M059J (cell line): ENCODE measurements around the gene TRPC4. TPM values are rescaled to one million over a fixed set of nuclear protein-coding genes. Genes with fewer than 3 reads are reported as not detected.

Source experiments
- DNase-seq: peaks from one replicate; pipeline ENCODE4 v3.0.0-alpha.2; 2012; ENCODE audit warnings: low read depth
- total RNA-seq: library from RNA; depleted of rRNA; stranded (reverse); fragments of >200 nt; shearing (Covaris generic); gene quantifications from 2 replicates; pipeline ENCODE4 v1.2.3, GENCODE V29; 2014; rRNA removed

Gene TRPC4
- 5.4 and 9.8 TPM in 2 replicates for total RNA-seq

DNA sequence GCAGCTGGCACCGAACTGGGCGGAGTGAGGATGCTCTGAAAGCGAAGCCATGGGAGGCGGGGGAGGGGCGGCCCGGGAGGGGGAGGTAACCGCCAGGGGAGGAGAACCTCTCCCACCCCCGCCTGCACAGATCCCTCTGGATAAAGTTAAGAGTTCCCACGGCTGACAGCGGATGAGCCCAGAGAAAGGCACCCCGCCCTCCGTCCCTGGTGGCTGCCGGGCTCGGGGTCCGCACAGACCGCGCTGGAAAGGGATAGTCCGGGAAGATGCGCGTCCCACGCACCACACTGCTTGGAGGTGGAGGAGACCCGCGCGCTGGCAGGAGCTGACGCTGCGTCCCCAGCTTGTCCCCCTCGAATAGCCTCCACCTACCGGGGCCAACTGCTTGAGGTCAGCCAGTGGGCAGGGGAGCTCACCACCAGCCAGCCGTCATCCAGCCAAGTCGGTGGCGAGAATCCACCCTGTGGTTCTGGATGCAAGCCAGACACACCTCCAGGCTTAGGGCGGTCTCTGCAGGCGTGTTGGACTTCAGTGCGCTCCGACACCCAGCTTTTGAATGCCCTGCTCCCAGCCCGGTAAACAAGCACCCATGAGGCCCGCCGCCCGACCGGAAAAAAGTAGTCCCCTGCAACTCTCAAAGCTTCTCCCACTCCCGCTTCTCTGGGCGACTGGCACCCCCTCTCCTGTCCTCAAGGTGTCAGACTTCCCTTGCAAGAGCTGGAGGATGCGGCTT lies at the start of gene TRPC4:
Gene TRPC4, minus strand, starts transcription at position 17 of the 733 bp plus-strand sequence. CDS start 86,439 bp downstream, outside the sequence.
- peak; percentile 90 for DNase-seq

DNA sequence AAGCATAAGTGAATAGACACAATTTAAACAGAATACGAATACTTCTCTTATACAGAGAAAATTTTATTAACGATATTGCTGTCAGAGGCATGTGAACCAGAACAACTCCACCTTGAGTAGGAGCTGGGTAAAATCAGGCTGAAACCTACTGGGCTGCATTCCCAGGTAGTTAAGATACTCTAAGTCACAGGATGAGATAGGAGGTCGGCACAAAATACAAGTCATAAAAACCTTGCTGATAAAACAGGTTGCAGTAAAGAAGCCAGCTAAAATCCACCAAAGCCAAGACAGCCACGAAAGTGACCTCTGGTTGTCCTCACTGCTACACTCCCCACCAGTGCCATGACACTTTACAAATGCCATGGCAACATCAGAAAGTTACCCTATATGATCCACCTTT lies 49.2 kb upstream of the TRPC4 start:
- peak; percentile 30 for DNase-seq

DNA sequence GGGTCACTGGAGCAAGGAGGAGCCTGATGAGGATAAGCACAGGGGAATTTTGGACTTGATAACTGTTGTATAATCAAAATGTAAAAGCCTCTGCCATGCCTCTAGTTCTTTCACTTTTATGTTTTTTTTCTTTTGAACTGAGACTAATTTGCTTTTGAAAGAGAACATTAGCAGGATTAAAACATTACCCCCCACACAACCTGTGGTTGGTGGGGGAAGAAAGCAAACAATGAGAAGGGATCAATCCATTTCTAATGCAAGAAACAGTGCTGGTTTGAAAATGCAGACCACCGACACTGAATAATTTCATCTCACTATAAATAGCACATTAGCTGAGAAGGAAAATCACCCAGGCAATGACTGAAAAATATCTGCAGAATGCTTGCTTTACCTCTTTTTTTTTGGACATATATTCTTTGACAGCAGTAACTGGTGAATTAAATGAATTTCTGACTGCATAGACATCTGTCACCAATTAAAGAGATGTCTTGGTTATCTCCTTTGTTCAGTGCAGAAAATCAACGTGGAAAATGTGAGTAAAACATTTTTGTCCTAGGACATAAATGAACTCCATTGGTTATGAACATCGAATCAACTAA lies 48.6 kb upstream of the TRPC4 start:
- no peak for DNase-seq

DNA sequence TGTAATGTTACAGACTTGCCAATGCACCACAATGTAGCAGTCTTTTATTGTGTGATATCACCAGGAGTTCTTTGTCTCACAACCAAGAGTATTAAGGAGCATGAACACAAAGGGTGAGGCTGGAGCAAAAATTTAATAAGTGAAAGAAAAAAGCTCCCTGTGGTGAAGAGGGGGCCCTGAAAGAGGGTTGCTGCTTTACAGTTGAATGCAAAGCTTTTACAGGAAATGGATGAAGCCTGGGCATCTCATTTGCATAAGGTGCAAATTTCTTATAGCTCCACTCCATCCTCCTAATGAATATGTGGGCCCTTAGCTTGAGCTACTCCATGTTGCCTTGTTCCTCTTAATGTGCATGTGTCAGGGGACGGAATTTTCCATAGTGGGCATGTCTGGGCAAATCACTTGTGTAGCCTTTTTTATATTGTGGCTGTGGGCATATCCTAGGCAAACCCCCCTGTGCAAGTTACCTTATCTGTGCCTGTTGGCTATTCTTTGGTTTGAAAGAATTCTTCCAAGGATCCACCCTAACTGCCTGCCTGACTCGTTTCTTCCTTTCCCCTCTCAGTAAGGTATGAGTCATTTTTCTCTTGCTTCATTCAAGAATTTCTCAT lies 45.3 kb upstream of the TRPC4 start:
- peak; percentile 18 for DNase-seq

DNA sequence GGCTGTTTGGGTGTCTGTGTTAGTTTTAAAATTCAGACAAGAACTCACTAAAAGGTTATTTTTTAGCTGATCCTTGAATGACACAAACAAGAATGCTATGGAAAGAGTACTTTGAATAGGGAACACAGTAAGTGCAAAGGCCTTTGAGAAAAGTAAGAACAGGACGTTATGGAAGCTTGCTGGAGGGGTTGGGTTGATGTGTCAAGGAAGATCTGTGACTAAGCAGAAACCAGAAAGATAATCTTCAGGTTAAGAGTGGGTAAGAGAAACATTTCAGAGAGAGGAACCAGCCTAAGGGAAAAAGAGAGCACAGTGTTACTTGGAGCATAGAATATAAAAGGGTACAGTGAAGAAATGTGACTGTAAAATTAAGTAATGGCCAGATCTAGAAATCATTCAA lies 41.2 kb upstream of the TRPC4 start:
- peak; percentile 10 for DNase-seq

- DNase-seq: no peak
Measured at GRCh38 chr13:37906880-37907279, 37.3 kb upstream of the TRPC4 start.

- peak; percentile 41 for DNase-seq
Measured at GRCh38 chr13:37905736-37906135, 36.2 kb upstream of the TRPC4 start.

DNA sequence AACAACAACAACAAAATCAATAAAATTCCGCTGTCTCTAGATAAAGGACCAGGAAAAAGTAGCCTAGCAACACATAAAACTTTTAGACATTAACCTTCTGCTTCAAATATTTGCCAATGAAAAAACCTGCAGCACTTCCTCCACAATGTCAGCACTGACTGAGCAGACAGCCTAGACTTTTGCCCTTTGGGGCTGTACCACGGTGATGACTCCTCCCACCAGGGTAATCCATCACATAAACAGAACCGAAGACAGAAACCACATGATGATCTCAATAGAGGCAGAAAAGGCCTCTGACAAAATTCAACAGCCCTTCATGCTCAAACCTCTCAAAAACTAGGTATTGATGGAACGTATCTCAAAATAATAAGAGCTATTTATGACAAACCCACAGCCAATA lies 30.2 kb upstream of the TRPC4 start:
- DNase-seq: peak; percentile 21

DNA sequence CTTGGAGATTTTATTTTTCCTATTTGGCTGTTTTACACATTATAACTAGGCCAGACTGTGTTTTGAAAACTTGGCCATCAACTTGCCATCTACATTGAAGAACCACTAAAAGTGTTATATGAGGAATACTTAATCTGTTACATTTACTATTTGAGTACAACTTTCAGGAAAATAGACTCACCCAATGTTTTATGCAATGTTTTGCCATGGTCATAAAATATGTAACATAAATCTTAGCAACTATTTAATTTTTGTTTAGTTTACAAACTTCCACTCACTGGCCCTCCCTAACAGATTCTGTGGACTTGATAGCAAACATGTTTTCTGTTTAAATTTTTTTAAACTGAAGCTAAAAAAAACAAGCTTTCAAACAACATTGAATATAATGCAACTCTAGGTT lies 23.7 kb upstream of the TRPC4 start:
- no peak for DNase-seq

GRCh38 chr13:37889820-37890219 lies 20.2 kb upstream of the TRPC4 start:
- no peak for DNase-seq

GRCh38 chr13:37889102-37889501 lies 19.5 kb upstream of the TRPC4 start:
- peak; percentile 43 for DNase-seq

DNA sequence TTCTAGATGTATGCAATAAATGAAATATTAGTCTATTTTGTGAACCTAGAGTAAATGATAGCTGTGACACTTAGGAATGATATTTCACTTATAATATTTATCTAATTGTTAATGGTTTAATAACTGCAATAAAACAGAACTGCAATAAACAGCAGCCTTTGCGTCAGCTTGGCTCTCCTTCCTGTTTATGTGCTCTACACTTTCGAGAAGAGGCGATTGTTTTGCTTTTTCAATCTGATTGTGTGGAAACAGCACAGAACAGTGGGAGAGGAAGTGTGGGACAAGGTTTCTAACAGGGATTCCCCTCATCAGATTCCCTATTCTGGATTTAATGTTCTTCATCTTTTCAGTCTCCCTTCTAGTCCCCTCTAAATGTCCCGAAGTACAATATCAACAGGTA lies 17.3 kb upstream of the TRPC4 start:
- DNase-seq: no peak

DNA sequence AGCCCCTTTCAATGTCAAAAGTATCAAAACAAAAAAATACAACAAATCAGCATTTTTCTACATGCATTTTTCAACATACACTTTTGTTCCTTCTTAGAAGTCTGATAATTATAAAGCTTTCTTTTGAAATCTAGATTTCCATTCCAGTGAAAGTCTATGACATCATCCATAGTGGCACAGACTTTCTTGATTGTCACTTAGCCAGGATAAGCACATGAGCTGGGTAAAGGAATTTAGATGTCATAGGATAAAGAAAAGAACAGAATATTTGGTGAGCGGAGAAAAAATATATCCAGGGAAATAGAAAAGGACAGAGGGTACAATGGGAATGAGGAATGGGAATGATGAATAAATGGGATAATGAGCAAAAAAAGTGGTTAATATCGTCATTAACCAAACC lies 15.1 kb upstream of the TRPC4 start:
- DNase-seq: no peak

GRCh38 chr13:37884026-37884425 lies 14.5 kb upstream of the TRPC4 start:
- DNase-seq: no peak

GRCh38 chr13:37878921-37879320 lies 9.3 kb upstream of the TRPC4 start:
- no peak for DNase-seq

DNA sequence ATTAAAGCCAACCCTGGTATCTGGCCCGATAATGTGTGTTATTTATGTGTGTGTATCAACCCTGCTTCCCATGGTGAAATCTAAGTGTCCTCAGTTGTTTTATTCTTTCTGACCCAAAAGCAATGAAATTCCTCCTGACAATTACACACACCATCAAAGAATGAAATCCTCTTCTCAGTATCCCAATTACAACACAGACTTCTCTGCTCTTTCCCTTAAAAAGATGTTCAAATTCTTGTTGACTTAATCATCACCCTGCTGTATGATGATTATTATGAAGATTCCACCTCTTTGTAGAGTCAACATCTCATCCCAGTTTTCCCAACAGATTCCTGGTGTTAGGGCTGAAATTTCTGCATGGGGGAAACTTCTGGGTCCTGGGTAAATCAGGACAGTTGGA lies 8.9 kb upstream of the TRPC4 start:
- peak; percentile 7 for DNase-seq

DNA sequence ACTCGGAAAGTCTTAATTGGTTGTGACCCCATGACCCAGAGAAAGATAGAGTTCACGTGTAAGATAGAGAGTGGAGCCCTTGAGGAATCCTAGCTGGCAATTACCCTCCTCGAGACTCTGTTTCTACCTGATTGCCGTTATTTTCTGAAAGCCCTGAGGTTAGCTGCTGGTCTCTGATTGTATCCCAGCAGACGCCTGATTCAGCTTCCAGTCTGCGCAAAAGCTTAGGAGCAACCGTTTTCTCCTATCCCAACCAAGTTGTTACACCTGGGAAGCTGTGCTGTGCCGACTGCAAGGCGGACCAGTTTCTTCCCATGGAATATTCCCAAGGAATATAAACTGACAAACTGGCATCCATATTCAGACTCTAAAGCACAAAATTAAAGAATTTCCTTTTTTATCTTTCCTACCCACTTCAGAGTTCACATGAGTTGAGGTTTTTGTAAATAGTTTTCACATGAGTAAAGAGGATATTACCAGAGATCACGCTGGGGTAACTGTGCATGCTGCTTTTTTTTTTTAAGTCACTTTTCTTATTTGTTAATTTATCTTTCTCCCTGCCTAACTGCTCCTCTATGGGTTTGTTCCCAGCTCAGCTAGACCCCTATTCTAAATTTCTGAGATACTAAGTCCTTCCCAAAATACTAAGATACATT lies 1.5 kb upstream of the TRPC4 start:
- DNase-seq: peak; percentile 71

DNA sequence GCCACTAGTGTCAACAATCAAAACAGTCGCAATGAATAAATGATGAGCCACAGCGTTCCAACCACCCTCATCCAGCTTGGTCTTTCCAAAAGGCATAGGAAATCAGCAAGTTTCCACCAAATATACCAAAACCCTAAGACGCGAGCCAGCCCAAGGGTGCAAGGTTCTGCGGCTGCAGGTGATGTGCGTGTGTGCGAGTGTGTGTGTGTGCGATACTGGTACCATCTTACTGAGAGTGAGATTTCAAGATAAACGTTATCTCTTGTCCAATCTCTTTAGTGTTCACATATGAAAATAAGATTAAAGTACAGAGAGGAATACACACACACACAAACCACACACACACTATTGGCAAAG lies 895 bp upstream of the TRPC4 start:
- no peak for DNase-seq

DNA sequence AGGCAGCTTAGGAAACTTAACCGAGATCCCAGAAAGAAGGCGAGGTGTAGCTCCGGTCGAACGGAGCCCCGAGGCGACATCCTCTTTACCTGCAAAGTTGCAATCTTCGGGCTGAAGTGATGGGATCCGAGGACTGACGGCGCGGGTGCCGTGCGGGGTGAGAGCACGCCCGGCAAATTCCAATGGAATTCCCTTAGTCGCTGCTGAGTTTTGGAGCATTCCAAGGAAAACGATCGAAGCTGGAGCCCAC lies 141 bp downstream of the TRPC4 start:
- peak; percentile 51 for DNase-seq

- peak; percentile 48 for DNase-seq
Measured at GRCh38 chr13:37868691-37869505, 674 bp downstream of the TRPC4 start.

DNA sequence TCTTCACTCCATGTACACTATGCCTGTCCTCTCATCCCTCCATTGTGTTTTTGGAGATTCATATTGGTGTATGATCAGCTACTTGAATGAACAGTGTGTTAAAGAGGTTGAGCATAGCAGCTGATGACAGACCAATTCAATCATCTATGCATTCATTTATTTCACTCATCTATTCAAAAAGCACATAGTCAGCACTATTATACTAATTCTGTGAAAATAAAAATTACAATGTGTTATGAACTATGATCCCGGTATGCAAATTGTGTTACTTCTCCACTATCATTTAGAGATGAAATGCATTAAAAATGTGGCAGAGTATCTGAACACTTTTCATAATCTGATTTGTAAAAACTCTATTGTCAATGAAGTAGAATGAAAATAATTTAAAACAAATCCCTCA lies 5.9 kb downstream of the TRPC4 start:
- DNase-seq: no peak

GRCh38 chr13:37835392-37835791 lies 34.2 kb downstream of the TRPC4 start:
- no peak for DNase-seq
